ENCODE data around the gene PCSK6.

Gene PCSK6

DNA sequence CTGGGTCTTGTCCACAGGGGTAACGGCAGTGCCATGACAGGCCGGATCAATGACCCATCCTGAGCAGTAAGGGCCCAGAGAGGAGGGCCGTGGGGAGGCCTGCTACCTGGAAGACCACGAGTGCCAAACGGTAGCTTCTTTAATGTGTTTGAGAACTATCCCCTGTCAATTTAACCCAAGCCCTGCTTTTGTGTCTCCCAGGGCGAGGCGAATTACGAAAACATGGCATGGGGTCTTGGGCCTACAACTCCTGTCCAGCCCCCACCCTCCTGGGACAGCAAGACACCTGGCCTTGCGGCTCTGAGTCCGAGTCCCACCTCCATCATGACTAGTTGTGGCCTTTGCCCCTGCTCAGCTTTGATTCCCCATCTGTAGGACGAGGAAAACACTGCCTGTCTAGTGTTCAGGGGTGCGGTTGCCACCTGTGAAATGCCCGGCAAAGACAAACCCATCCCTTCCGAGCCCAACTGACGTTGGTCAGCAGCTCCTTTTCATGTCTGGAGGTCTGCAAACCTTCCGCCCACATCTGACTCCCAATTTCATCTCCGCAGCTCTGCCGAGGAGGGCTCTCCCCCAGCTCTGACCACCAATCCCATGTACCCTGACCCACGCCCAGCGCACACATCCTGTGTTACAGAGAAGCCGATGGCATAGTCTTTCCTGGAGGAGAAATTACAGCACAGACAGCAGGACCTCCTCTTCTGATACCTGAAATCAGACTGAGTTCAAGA is 165.5 kb downstream of the PCSK6 start:
- DNase-seq: no peak

DNA sequence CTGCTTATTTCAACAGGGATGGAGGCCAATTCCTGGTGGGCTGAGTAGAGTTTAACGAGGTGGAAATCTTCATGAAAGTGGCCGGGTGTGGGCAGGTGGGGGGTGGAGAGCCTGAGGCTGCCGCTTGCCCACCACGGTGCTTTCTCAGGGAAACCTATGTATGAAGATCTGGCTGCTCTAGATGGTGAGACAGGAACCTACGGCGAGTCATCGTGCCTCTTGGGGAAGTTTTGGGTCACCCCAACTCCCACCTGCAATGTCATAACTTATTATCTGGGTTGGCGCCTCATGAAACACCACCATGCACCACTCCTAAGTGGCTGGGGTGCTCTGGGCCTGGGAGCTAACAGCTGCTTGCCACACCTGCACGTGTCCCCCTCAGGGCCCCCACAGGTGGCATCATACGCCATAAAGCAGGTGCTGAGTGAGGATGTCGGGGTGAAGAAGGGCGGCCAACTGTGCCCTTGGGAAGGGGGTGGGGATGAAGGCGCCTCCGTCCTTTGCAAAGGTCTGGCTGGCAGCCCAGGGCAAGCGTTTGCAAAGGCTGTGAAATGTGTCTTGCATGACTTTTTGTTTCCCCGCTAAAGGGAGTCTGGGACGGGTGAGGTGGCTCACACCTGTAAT is 166.5 kb downstream of the PCSK6 start:
- no peak for DNase-seq

DNA sequence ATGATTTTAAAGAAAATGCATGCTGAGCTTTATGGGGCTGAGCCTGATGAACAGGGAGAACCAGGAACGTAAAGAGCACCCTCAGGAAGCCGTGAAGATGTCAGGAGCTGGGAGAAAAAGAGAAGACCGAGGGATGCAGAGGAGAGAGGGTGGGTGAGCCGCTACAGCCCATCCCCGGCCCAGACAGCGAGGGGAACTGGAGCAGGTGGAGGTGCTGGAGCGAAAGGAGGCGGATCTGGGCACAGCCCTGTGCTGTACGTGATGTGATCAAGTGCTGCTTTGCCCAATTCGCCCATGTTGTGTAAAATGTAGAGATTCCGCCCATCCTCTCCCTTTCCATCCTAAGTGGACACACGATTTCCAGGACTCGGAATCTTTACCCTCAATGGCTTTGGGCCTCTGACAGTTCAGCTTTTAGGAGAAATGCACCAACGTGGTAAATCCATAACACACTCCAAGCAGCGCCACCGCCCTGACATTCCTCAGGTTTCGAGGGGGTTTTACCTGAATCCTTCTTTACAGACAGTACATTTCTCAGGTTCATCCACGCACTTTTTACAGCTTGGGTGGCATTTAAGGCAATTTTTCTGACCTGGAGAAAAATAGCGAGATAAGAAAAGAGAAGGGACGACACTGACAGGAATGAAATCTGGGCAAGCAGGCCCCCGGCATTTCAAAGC is 167.4 kb downstream of the PCSK6 start:
- no peak for DNase-seq

DNA sequence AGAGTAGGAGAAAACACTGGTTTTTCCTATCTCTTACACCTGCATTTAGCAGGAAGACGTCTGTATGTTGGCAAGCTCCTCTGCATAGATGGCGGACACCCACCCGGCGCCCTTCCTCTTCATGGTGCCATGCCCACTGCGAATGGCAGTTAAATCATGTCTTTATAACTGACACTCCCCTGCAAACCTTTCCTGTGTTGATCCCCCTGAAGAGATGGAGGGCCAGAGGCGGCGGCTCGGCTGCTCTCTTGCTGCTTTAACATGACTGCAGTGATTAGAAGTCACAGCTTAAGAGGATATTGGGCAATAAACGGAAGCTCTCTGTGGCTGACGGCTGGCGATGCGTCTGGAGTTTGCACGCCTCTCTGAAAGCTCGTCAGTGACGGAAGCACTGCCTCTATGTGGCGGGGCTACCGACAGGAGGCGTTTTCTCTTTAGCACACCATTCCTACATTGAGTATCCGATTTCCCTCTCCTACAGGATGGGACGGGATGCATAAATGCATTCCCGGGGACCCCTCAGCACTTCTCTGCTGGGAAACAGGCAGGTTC is 168.9 kb downstream of the PCSK6 start:
- DNase-seq: no peak

DNA sequence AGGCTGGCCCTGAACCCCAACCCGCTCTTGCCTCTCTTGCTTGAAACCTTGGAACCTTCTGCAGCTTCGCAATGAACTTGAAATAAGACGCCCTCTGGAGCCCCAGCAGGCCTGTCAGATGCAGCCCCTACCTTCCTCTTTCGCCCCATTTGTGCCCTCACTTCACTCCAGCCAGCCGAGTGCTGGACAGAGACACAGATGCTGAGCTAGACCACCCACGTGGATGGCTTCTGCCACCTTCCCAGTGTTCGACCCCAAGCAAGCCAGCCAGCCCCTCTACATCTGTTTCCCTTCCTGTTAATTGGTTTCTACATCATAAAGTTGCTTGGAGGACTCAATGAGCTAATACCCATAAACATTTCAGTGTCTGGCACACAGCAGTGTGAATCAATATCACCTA is 170.7 kb downstream of the PCSK6 start:
- DNase-seq: no peak

DNA sequence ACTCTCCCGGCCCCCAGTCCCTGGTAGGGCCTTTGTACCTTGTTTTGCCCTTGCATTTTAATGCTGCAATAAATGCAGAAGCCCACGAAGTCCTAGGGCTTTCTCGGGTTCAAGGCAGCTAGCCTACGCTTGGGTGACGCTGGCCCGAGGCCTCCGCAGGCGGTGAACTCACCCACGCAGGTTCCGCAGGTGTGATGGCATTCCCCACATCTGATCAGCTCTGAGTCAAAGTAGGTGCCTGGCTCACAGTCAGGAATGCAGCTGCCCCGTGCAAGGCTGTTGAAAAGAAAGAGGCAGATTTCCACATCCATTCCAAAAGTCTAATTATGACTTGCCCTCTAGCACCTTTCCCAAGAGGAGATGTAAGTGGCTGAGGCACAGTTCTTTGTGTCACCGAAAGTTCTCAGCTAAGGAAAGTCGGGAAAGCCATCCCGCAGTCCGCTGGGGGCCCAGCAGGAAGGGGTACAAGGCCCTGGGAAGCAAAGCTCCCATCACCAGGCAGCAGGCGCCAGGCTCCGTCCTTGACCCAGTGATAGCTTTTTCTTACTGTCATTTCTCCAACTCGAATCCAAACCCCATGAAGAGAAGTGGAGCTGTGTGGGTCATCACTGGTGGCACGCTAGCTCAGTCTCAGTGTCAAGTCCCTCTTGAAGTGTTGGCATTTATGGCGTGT is 171.2 kb downstream of the PCSK6 start:
- DNase-seq: no peak

DNA sequence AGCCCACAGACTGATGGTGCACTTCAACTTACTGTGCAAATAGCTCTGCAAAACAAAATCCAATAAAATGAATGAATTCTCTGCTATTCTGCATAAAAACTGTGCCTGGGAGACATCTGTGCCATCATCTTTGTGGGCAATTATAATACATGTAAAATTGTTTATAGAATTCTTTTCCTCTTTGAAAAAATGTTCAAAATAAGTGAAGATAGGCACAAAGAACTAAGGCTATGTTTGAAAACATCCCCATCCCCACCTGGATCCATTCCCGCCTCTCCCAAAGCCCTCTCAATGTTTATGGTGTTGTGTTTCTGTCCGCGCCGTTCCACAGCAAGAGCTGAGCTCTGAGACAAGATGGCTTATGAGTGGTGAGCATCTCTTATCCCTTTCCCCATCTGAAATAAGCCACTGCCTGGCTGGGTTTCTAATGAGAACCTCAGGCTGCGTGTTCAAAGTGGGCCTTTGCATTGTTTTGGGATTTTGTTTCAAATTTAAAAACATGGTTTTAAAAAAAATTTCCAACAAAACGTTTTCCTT is 172.1 kb downstream of the PCSK6 start:
- DNase-seq: no peak

DNA sequence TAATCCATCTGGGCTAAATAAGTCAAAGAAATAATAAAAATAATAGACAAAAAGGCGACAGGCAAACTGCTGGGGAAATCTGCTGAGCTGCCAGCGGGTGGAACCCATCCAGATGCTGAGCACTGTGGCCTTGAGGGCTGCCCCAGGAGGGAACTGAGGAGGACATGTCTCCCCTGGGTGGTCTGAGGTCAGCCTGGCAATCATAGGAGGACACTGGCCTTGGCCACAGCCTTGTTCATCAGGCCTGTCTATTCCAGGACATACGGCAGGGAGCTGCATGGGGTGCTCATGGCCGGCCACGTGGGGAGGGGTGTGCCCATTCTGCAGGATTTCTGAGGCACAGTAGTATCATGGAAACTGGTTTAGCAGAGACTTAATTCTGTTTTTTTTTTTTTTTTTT is 173.0 kb downstream of the PCSK6 start:
- DNase-seq: no peak

DNA sequence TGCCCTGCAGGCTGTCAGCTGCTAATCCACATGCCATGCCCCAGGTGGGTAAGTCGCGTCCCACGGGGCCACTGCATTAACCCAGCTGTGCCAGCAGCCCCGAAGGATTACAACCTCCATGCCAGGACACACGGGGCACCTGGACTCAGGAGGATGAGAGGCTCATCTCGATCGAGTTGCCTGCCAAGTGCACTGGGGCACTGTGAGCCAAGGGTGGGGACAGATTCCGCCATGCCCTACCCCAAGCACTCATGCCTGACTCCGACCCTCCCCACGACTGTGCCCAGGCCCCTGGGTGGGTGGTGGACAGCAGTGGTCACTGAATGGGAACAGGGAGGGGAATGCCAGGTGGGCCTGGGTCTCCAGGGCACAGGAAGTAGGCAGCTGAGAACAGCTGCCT is 173.8 kb downstream of the PCSK6 start:
- no peak for DNase-seq

DNA sequence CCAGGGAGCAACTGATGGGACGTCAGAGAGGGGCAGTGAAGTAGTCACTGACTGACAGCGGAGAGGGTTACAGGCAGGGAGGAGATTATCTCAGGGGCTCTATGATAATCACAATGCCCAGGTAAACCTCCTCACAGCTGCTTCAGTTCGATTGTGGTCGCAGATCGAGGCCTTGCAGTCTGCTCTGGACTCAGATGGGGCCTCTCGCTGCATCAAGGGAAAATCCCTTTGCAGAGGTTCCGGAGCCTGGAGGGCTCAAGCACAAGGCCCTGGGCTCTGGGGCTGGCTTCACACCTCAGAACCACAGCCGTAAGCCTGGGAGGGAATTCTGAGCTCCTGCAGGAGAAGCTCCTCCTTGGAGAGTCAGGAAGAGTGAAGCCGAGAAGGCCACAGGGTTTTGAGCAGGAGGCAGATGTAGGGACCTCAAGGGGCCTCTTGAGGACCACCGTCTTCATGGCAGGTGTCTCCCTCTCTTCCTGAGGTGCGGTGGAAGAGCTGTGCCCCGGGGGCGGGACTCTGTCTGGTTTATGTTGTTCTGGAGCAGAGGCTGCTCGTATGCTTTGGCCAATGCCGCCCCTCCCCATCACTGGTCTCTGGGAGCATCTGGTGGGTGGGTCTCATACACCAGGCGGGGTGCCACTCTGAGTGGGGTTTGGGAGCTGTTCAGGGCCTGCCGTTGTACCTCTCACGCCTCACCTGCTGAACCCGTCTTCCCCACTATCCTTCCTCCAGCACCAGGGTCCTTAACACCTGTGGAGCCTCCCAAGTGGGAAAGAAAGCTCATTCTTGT is 175.0 kb downstream of the PCSK6 start:
- no peak for DNase-seq

DNA sequence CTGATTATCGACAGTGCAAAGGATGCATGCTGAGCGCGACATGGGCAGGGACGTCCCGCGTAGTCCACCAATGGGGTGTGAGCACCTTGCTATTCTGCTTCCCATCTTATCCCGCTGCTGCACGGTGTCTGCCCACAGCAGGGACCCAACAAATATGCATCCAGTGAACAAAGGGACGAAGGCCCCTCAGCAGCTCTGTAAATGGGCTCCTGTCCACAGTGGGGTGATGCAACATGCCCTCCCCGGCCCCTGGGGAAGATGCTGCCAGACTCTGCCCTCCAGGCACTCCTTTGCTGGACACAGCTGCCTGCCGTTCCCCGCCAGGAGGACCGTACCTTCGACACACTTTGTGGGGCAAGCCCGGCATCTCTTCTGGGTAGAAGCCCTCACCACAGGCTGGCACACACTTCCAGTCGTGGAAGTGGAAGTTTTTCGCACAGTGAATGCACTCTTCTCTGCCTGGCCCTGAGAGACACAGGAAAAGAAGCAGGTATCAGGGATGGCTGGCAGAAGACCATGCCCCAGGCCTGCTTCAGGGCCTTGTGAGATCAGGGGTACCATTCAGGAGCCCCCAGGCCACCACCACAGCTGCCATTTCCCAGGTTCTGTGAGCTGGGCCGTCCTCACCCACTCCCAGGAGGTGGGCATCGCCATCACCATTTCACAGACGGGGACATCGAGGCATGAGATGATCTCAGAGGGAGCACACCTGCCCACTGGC is 176.3 kb downstream of the PCSK6 start:
- no peak for DNase-seq

DNA sequence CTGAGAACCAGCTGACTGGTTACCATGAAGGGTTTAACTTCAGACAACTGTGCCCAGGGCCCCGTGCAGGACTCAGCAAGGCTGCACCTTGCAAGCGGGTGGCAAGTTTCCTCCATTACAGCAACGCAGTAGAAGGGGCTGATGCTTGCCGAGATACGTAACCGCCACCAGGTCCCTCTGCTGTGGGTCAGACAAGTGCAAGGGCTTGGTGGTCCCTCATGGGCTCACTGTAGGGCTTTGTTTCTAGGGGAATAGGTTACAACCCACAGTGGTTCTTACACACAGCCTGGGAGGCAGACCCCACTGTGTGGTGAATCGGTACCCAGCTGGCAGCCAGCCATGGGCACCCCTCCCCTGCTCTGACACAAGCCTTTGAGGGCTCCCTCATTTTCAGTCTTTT is 179.0 kb downstream of the PCSK6 start:
- DNase-seq: no peak

DNA sequence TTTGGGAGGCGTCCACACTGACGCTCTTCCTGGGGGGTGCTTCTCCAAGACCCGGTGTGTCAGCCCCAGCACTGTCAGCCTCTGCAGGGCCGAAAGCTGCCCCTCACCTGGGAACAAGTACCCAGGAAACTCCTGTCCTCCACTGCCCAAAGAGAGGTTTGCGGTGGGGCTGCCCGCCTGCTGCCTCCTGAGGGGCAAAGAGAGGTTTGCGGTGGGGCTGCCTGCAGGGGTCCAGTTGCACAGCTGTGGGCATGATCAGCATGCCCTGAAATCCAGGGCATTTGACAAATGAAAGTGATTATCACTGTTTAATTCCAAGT is 179.4 kb downstream of the PCSK6 start:
- DNase-seq: no peak

DNA sequence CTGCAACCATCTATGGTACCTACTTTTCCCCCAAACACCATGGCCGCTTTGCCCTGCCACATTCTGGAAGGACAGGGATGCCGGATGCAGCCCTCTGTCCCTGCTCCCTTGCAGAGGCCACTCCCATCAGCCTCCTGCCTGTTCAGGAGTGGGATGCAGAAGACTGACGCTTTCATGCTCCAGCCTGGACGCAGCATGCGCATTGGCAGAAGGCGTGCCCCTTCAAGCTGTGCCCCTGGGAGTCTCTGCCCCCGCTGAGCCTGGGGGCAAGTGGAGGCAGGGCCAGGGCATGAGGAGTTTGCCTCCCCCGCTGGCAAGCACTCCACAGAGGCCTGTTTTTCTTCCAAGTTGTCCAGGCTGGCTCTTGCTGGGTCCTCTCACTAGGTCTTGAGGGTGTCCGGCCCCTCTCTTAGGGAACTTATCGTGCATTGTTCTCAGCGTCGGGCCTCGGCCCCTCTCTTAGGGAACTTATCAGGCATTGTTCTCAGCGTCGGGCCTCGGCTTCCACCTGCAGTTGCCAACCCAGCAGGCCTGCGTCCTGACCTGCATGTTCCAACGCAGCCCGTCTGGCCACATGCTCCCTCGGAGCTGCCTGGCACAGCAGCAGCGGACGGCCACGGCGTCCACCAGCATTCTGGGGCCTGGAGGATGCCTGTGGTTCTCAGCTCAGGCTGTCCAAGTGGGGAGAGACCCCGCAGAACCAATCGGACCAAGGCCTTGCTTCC is 179.9 kb downstream of the PCSK6 start:
- DNase-seq: no peak

DNA sequence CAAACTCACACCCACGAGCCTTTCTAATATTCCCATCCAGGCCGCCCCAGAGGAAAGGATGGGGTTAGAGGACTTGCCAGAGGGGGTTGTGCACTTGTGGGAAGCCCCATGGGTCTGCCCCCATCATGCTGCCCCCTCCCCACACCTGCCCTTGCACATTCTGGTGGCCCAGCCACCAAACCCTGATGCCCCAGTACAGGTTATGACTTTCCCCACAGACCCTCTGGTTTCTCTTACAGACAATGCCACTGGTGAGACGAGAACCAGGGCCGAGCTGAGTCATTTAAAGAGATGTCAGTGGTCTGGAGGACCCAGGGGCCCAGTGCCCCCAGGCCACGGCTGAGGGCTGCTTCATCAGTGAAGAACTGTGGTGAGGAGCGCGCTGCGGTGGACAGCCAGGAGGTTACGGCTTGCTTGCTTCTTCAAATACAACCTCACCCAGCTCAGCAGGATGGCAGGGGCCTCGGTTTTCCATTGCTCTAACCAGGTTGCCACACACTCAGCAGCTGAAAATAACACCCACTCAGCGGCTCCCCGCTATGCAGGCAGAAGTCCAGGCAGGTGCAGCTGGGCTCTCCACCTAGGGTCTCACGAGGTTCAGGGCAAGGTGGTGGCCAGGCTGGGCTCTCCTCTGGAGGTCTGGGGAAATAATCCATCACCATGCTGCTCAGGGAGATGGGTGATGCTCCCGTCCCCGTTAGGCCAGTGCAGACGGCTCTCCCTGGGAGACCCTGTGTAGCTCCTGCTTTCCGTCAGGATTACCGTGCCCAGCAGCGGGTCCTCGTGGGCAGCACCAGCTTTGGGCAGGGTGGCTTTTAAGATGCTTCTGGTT is 180.7 kb downstream of the PCSK6 start:
- DNase-seq: no peak

DNA sequence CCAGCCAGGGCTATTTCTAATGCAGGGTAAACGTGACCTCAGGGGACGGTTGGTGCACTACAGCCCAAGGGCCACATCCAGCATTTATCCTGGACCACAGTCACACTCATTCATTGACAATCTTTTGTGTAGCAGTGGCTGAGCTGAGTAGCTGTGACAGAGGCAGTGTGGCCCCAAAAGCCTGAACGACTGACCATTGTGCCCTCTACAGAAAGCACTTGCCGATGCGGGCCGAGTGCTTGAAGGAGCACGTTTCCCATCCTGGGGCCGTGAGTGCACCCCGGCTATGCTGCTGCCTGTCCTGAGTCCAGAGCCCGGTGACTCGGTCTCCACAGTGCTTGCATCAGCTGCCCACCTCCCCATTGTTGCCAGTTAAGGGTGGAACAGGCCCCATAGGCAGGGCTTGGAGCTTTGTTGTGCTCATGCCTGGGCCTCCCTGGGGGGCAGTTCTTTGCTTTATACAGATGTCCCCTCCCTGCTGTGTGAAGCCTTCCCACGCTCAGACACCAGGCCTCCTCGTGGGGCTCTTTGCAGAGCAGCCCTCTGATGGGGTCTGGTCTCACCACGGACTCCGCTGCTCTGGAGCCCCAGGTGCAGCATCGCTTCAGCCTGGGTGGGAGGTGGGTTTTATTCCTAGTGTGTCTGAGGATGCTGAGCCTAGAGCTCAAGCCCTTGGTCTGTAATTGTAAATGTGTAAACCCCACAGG is 181.5 kb downstream of the PCSK6 start:
- no peak for DNase-seq

DNA sequence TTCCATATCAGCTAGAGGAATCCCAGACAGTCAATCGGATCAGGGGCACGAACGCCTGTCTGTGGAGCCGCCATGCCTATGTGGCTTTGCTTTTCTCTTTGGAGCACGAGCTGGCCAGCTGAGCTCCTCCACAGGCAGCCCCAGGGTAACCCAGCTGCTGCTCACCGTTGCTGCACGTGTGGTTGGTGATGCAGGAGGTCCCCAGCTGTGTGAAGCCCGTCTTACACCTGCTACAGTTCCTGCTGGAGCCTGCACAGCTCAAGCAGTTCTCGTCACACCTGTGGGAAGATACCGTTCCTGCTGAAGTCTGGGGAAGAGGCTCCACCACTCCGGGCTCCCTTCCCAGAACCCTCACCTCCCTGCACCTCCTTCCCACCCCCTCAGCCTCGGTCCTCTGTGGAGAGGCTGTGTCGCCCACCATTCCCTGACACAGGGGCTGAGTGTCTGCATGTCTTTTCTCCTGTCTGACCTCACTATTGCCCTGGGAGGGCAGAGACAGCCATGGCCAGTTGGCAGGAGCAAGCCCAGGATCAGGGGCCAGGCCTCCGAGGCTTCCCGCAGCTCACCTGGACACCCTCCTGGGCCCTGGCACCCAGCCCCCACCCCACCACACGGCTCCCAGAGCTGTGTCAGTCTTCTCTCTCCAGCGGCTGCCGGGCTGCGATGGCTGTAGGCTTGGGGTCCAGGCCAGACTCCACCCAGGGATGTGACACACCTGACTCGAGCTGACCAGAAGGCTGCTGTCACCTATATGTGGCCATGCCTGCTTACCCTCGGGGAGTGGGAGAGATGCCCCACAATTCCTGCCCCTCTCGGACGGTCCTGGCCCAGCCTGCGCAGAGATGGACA is 182.2 kb downstream of the PCSK6 start:
- DNase-seq: no peak

DNA sequence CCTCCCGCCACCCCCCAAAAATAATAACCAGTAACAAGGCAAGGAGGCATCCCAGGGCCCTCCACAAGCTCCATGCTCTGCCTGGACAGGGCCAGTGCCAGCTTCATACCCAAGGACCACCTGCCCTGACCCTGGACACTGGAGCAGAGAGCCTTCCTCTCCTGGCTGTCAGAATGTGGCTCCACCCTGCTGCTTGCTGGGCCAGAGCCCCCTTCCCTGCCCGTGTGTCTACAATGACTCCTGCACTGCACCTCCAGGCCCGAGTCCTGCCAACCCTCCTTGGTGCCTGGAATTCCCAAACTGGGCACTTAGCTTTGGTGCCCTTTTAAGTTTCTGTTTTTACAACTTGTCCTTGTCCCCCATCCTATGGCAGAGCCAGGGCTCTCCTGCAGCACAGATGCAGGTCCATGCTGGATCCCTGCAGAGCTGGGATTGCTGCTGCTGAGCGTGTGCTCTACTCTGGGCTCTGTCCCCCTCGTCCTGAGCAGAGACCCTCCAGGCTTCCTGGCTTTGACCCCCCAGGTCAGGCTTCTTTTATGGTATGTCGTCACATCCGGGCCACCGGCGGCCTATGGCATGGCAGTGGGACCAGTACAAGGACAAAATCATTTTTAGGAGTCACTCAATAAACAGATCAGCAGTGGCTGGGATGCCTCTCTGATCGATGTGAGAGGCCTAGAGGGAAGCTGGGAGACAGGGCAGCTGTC is 183.0 kb downstream of the PCSK6 start:
- no peak for DNase-seq
